ENCODE data around the gene SCLY.

DNA sequence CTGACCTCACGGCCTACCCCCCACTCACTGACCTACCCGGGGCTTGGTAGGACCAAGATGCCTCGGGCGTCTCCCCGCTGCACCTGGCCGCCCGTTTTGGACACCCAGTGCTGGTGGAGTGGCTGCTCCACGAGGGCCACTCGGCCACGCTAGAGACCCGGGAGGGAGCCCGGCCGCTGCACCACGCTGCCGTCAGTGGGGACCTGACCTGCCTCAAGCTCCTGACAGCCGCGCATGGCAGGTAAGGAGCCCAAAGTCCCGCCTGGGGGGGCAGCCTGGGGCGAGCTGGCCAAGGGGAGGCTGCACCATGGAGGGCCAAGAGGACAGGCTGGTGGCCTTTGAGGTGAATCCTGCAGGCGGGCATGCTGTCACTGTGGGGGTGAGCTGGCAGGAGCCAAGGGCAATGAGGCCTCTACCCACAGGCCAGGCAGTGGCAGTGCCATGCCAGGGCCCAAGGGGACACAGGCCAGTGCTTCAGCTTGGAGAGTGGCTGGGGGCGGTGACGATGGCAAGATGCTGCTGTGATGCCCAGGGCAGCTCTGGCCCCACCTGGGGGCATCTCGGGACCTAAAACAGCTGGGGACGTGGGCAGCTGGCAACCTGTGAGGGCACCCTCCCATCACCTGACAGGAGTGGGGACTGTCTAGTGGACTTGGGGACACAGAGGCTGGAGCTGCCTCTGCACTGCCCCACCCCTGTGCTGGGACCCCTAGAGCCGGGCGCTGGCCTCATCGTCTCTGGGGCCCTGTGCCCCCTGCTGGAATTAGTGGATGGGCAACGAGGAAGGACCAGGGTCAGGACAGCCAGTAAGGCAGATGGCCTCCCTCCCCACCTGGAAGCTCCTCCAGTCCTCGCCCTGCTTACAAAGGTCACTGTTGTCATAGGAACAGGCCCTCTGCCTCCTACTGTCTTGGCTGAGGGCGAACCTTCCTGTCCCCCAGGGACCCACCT, 41.4 kb downstream of the SCLY start:
- TF ChIP-seq ZKSCAN1 (IDR thresholded peaks at IDR 0.05; ENCODE audit: low read length) (no peak), EZH2 (conservative IDR thresholded peaks at IDR 0.05; ENCODE audit: low read depth, low read length) (no peak), ZNF256 (CRISPR knock-in tag; conservative IDR thresholded peaks at IDR 0.05) (no peak), RFX5 (IDR thresholded peaks at IDR 0.05; ENCODE audit: low read depth, low read length) (no peak), RAD21 (CRISPR knock-in tag; IDR thresholded peaks at IDR 0.05) (no peak), ZNF615 (CRISPR knock-in tag; IDR thresholded peaks at IDR 0.05; ENCODE audit: borderline replicate concordance) (no peak), POLR2A (IDR thresholded peaks at IDR 0.05; ENCODE audit: insufficient read depth in 1 of 2, low read depth in 2 of 2, low read length in 2 of 2) (no peak), SIN3A (IDR thresholded peaks at IDR 0.05; ENCODE audit: borderline replicate concordance, low read depth, low read length) (no peak), ZNF253 (CRISPR knock-in tag; IDR thresholded peaks at IDR 0.05; ENCODE audit: borderline replicate concordance) (no peak)
- TF ChIP-seq, protein P1, sequence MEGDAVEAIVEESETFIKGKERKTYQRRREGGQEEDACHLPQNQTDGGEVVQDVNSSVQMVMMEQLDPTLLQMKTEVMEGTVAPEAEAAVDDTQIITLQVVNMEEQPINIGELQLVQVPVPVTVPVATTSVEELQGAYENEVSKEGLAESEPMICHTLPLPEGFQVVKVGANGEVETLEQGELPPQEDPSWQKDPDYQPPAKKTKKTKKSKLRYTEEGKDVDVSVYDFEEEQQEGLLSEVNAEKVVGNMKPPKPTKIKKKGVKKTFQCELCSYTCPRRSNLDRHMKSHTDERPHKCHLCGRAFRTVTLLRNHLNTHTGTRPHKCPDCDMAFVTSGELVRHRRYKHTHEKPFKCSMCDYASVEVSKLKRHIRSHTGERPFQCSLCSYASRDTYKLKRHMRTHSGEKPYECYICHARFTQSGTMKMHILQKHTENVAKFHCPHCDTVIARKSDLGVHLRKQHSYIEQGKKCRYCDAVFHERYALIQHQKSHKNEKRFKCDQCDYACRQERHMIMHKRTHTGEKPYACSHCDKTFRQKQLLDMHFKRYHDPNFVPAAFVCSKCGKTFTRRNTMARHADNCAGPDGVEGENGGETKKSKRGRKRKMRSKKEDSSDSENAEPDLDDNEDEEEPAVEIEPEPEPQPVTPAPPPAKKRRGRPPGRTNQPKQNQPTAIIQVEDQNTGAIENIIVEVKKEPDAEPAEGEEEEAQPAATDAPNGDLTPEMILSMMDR (CRISPR knock-in tag; IDR thresholded peaks at IDR 0.05), result peak; percentile 38
- TF ChIP-seq, protein P2, sequence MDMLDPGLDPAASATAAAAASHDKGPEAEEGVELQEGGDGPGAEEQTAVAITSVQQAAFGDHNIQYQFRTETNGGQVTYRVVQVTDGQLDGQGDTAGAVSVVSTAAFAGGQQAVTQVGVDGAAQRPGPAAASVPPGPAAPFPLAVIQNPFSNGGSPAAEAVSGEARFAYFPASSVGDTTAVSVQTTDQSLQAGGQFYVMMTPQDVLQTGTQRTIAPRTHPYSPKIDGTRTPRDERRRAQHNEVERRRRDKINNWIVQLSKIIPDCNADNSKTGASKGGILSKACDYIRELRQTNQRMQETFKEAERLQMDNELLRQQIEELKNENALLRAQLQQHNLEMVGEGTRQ (IDR thresholded peaks at IDR 0.05; ENCODE audit: low read depth, low read length), result no peak
- TF ChIP-seq, protein P2 (CRISPR knock-in tag; IDR thresholded peaks at IDR 0.05; ENCODE audit: borderline replicate concordance), result no peak
- TF ChIP-seq, protein P3, sequence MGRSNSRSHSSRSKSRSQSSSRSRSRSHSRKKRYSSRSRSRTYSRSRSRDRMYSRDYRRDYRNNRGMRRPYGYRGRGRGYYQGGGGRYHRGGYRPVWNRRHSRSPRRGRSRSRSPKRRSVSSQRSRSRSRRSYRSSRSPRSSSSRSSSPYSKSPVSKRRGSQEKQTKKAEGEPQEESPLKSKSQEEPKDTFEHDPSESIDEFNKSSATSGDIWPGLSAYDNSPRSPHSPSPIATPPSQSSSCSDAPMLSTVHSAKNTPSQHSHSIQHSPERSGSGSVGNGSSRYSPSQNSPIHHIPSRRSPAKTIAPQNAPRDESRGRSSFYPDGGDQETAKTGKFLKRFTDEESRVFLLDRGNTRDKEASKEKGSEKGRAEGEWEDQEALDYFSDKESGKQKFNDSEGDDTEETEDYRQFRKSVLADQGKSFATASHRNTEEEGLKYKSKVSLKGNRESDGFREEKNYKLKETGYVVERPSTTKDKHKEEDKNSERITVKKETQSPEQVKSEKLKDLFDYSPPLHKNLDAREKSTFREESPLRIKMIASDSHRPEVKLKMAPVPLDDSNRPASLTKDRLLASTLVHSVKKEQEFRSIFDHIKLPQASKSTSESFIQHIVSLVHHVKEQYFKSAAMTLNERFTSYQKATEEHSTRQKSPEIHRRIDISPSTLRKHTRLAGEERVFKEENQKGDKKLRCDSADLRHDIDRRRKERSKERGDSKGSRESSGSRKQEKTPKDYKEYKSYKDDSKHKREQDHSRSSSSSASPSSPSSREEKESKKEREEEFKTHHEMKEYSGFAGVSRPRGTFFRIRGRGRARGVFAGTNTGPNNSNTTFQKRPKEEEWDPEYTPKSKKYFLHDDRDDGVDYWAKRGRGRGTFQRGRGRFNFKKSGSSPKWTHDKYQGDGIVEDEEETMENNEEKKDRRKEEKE (IDR thresholded peaks at IDR 0.05), result no peak
- TF ChIP-seq, protein P4, sequence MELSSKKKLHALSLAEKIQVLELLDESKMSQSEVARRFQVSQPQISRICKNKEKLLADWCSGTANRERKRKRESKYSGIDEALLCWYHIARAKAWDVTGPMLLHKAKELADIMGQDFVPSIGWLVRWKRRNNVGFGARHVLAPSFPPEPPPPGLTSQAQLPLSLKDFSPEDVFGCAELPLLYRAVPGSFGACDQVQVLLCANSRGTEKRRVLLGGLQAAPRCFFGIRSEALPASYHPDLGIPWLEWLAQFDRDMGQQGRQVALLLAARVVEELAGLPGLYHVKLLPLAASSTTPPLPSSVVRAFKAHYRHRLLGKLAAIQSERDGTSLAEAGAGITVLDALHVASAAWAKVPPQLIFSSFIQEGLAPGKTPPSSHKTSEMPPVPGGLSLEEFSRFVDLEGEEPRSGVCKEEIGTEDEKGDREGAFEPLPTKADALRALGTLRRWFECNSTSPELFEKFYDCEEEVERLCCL (CRISPR knock-in tag; IDR thresholded peaks at IDR 0.05; ENCODE audit: borderline replicate concordance), result no peak
